C4-2B (cell line): ENCODE data around the gene PLXNA4.

ENCODE experiments used
- H3K27ac ChIP-seq: fragments of 450-650 bp; 2 replicates; pipeline ENCODE4 v1.5.1; 2017
- CTCF ChIP-seq: fragments of 450-650 bp; conservative IDR thresholded peaks from 2 replicates; pipeline ENCODE4 v1.5.1; 2017; ENCODE audit warnings: mild to moderate bottlenecking
- ZFX ChIP-seq: fragments of 450-650 bp; IDR thresholded peaks from 2 replicates; pipeline ENCODE4 v1.6.1; 2017

PLXNA4 gene

GRCh38 chr7:132424277-132424676, 152.0 kb downstream of the PLXNA4 start:
- TF ChIP-seq ZFX = no peak
- TF ChIP-seq CTCF = no peak
- H3K27ac ChIP-seq = no peak overlapping the region

- H3K27ac ChIP-seq = no peak overlapping the region
- TF ChIP-seq ZFX (no peak), CTCF (no peak)
These were observed 152.6 kb downstream of the PLXNA4 start for GRCh38 chr7:132423594-132424200.

- TF ChIP-seq ZFX (no peak), CTCF (no peak)
- no peak overlapping the region for H3K27ac ChIP-seq
These were observed 153.7 kb downstream of the PLXNA4 start for GRCh38 chr7:132422502-132423111.

DNA sequence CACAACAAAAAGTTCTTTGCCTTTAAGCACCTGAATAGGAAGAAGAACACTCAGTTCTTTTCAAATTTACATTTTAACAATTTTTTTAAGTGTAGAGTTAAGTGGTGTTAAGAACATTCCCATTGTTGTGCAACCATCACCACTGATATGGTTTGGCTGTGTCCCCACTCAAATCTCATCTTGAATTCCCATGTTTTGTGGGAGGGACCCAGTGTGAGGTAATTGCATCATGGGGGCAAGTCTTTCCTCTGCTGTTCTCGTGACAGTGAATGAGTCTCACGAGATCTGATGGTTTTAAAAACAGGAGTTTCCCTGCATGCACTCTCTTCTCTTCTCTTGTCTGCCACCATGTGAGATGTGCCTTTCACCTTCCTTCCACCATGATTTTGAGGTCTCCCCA, 155.7 kb downstream of the PLXNA4 start:
- H3K27ac ChIP-seq = no peak overlapping the region
- TF ChIP-seq CTCF (no peak), ZFX (no peak)

- H3K27ac ChIP-seq = no peak overlapping the region
- TF ChIP-seq ZFX = no peak
- no peak for TF ChIP-seq CTCF
These were observed 156.7 kb downstream of the PLXNA4 start for GRCh38 chr7:132419542-132419941.

DNA sequence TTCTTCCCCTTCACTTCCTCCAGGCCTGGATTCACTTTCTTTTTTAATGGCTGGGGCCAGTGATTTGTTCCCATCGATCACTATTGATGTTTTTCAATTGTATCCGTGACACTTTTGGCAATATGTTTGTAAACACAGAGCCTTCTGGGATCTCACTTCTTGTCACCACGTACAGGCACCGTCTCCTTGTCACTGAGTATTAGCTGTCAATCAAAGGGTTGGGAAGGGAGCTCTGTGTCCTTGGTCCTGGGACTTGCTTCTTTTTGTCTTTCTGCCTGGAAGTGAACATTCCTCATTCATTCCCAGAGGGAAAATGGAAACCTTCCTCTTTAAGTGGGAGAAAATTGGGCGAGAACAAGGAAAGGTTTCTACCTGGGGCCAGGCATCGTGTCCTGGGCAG, 157.4 kb downstream of the PLXNA4 start:
- TF ChIP-seq CTCF = no peak
- TF ChIP-seq ZFX = 0 out of 2 replicates have a peak, but pooled peaks have one; percentile 20
- no peak overlapping the region for H3K27ac ChIP-seq

- H3K27ac ChIP-seq = no peak overlapping the region
- TF ChIP-seq CTCF = no peak
- no peak for TF ChIP-seq ZFX
These were observed 159.0 kb downstream of the PLXNA4 start for GRCh38 chr7:132417103-132417906.
